ENCODE data around the gene RBM10.

GRCh38 chrX:47193475-47194193 lies 48.6 kb downstream of the RBM10 start, which contains the start of gene UBA1:
- TF ChIP-seq EZH2phosphoT487 (IDR thresholded peaks at IDR 0.05; ENCODE audit: borderline replicate concordance, low read length), result no peak
- peak; percentile 70 for TF ChIP-seq CTCF (IDR thresholded peaks at IDR 0.05; ENCODE audit: low read depth, low read length, poor library complexity, severe bottlenecking)
